Activated naive CD8-positive, alpha-beta T cell treated with anti-CD3 and anti-CD28 coated beads for 36 hours (primary cell): ENCODE results near the gene HDAC6. TPM values are rescaled to one million over a fixed set of nuclear protein-coding genes. Genes with fewer than 3 reads are reported as not detected.
"Not testable (repeated sequence)": the region's sequence is repeated elsewhere in the genome, so short reads cannot be mapped to it uniquely, and the experiment has no call there.

Experiments used
- DNase-seq: peaks from one replicate; pipeline ENCODE4 v3.0.0; 2021
- H3K27ac Mint-ChIP-seq: one replicate; pipeline ENCODE4 v1.8.0; 2022; ENCODE audit warnings: mild to moderate bottlenecking, moderate library complexity, mixed read lengths
- H3K27me3 Mint-ChIP-seq: one replicate; pipeline ENCODE4 v1.8.0; 2022; ENCODE audit warnings: mild to moderate bottlenecking, mixed read lengths
- H3K36me3 Mint-ChIP-seq: one replicate; pipeline ENCODE4 v1.8.0; 2021; ENCODE audit warnings: mild to moderate bottlenecking, mixed read lengths
- H3K4me1 Mint-ChIP-seq: one replicate; pipeline ENCODE4 v1.8.0; 2021; ENCODE audit warnings: mixed read lengths
- H3K4me3 Mint-ChIP-seq: one replicate; pipeline ENCODE4 v1.8.0; 2022; ENCODE audit warnings: mild to moderate bottlenecking, moderate library complexity, mixed read lengths
- H3K9me3 Mint-ChIP-seq: one replicate; pipeline ENCODE4 v1.8.0; 2022; ENCODE audit warnings: mixed read lengths
- total RNA-seq, 2 experiments: library from RNA; stranded (reverse); gene quantifications; one replicate each; pipeline ENCODE4 v1.2.3, GENCODE V29; 2021

The HDAC6 gene
- total RNA-seq, 2 experiments from 2014 or later: 45.3 to 50.0 TPM

DNA sequence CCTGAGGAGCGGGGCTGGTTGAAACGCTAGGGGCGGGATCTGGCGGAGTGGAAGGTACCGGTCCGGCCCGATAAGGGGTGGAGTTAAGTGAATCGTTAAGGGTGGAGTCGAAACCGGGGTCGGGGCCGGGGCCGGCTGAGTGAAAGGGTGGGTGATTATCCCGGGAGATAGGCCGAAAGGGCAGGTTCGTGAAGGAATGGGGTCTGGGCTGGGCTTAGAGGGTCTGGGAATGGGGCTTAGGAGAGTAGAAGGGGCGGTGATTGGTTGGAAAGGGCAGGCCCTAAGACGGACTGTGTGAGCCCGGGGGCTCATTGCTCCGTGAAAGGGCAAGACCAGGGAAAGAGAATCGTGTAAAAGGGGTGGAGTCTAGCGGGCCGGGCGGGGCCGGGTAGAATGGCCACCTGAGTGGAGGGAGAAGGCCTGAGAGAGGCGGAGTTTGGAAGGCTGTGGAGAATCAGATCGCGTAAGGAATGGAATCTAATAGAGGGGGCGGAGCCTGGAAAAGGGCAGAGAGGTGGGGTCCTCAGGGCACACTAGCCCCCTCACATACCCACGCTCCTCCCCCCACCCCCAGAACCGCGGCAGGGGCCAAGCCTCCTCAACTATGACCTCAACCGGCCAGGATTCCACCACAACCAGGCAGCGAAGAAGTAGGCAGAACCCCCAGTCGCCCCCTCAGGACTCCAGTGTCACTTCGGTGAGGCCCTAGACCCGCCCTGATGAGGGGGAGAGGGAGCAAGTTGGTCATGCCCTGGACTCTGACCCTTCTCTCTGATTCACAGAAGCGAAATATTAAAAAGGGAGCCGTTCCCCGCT is 430 bp downstream of the HDAC6 start:
- Mint-ChIP-seq H3K36me3 (peaks cover 3% of the 10 kb centered on the region), H3K4me3 (peak overlapping the region; percentile 91), H3K9me3 (no peaks in the 10 kb centered on the region), H3K27ac (peak overlapping the region; percentile 98), H3K27me3 (no peaks in the 10 kb centered on the region), H3K4me1 (peaks cover 15% of the 10 kb centered on the region)
- DNase-seq: peak; percentile 74

- H3K9me3 Mint-ChIP-seq: no peaks in the 10 kb centered on the region
Measured at GRCh38 chrX:48802905-48803200, 986 bp downstream of the HDAC6 start.

DNA sequence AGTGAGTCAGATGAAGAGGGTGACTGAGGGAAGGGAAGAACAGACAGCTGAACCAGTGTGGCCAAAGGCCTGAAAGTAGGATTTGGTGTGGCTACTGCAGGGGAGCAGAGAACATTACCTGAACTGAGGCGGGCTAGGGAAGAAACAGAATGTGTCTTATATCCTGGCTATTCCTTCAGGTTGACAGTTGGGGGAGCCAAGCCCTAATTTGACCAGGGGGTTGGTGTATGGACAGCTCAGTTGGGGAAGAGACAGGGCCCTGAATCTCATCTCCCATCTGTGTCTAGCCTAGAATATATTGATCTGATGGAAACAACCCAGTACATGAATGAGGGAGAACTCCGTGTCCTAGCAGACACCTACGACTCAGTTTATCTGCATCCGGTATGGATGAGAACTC is 4.2 kb downstream of the HDAC6 start:
- Mint-ChIP-seq H3K27me3 (no peaks in the 10 kb centered on the region), H3K4me1 (peaks cover 11% of the 10 kb centered on the region), H3K36me3 (peaks cover 3% of the 10 kb centered on the region), H3K9me3 (no peaks in the 10 kb centered on the region), H3K27ac (no peak overlapping the region), H3K4me3 (no peak overlapping the region)
- no peak for DNase-seq

More at GRCh38 chrX:48802905-48803200, 986 bp downstream of the HDAC6 start:
- no peaks in the 10 kb centered on the region for H3K27me3 Mint-ChIP-seq
- peak overlapping the region; percentile 98 for H3K27ac Mint-ChIP-seq
- H3K36me3 Mint-ChIP-seq: peaks cover 3% of the 10 kb centered on the region
- peaks cover 15% of the 10 kb centered on the region for H3K4me1 Mint-ChIP-seq
- no peak for DNase-seq
- H3K4me3 Mint-ChIP-seq: peak overlapping the region; percentile 91

DNA sequence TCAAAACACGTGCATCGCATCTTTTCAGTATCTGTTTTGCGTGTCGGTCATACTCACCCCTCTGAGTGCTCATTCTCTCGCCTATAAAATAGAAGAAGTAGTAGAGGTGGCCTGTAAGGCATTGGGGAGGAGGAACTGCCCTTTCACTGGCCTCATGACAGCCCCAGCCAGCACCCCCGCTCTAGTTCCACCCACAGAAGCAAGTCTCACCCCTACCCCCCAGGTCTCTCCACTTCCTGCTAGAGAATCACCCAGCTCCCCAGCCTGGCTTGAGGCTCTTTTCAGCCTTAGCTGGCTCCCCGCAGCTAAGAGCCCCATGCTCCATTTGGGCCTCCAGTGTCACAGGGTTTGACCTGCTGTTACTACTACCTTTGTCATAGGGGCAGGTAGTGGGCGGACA is 11.8 kb downstream of the HDAC6 start:
- DNase-seq: no peak
- Mint-ChIP-seq H3K4me3 (no peak overlapping the region), H3K9me3 (no peaks in the 10 kb centered on the region), H3K36me3 (peaks cover 2% of the 10 kb centered on the region), H3K27ac (no peak overlapping the region), H3K4me1 (no peaks in the 10 kb centered on the region), H3K27me3 (no peaks in the 10 kb centered on the region)

GRCh38 chrX:48814722-48815121 is 12.9 kb downstream of the HDAC6 start:
- Mint-ChIP-seq H3K27me3 (no peaks in the 10 kb centered on the region), H3K36me3 (peaks cover 2% of the 10 kb centered on the region), H3K4me3 (no peak overlapping the region), H3K27ac (no peak overlapping the region), H3K9me3 (no peaks in the 10 kb centered on the region), H3K4me1 (no peaks in the 10 kb centered on the region)
- DNase-seq: no peak

DNA sequence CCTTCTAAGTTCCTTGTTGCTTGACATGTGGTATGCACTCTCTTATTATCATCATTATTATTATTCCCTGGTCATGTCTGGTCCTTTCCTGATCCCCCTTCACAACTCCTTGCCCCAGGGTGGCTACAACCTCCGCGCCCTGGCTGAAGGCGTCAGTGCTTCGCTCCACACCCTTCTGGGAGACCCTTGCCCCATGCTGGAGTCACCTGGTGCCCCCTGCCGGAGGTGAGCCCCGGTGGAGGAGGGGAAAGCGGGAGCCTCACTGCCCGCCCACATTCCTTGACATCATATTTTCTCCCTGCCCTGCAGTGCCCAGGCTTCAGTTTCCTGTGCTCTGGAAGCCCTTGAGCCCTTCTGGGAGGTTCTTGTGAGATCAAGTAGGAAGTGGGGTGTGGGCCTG is 13.4 kb downstream of the HDAC6 start:
- Mint-ChIP-seq H3K4me1 (no peaks in the 10 kb centered on the region), H3K27ac (no peak overlapping the region), H3K36me3 (peaks cover 2% of the 10 kb centered on the region), H3K27me3 (no peaks in the 10 kb centered on the region), H3K4me3 (no peak overlapping the region), H3K9me3 (no peaks in the 10 kb centered on the region)
- no peak for DNase-seq

GRCh38 chrX:48816014-48816810 is 14.3 kb downstream of the HDAC6 start:
- Mint-ChIP-seq H3K36me3 (peaks cover 2% of the 10 kb centered on the region), H3K4me1 (no peaks in the 10 kb centered on the region), H3K9me3 (no peaks in the 10 kb centered on the region), H3K4me3 (no peak overlapping the region), H3K27me3 (no peaks in the 10 kb centered on the region), H3K27ac (no peak overlapping the region)
- no peak for DNase-seq

DNA sequence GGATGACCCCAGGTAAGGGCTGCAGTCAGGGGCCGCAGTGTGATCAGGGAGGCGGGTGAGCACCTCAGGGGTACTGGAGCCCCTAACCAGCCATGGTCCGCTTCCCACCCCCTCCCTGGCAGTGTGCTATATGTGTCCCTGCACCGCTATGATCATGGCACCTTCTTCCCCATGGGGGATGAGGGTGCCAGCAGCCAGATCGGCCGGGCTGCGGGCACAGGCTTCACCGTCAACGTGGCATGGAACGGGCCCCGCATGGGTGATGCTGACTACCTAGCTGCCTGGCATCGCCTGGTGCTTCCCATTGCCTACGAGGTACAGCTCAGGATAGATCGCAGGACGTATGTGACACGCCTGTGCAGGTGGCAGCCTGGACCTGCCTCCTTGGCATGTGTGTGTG is 16.2 kb downstream of the HDAC6 start:
- H3K9me3 Mint-ChIP-seq: no peaks in the 10 kb centered on the region
- H3K36me3 Mint-ChIP-seq: peaks cover 2% of the 10 kb centered on the region

DNA sequence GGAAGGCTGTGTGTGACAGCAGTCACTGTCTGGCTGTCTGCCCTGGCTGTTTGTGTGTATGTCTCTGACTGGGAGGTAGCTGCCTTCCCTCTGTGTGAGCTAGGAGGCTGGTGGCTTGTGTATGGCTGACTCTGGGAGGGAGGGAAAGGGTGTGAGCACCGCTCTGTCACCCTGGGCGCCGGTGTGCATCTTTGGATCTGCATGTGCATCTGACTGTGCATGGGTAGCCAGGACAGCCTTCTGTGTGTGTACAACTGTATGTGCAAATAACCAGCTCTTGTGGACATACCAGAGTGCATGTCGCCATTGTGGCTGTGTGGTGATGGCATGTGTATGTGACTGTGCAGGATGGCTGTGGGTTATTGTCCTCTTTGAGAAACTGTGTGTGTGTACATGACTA is 17.0 kb downstream of the HDAC6 start:
- Mint-ChIP-seq H3K36me3 (peaks cover 5% of the 10 kb centered on the region), H3K4me3 (no peak overlapping the region), H3K4me1 (no peaks in the 10 kb centered on the region), H3K9me3 (no peaks in the 10 kb centered on the region), H3K27me3 (no peaks in the 10 kb centered on the region), H3K27ac (no peak overlapping the region)
- no peak for DNase-seq

More for the DNA sequence above, 16.2 kb downstream of the HDAC6 start:
- DNase-seq: no peak
- Mint-ChIP-seq H3K4me1 (no peaks in the 10 kb centered on the region), H3K27ac (no peak overlapping the region), H3K27me3 (no peaks in the 10 kb centered on the region), H3K4me3 (no peak overlapping the region)

- not testable (repeated sequence) for H3K27ac Mint-ChIP-seq, H3K4me1 Mint-ChIP-seq, H3K36me3 Mint-ChIP-seq, H3K27me3 Mint-ChIP-seq, H3K4me3 Mint-ChIP-seq, DNase-seq, H3K9me3 Mint-ChIP-seq
Measured at GRCh38 chrX:48819394-48819793, 17.5 kb downstream of the HDAC6 start.

DNA sequence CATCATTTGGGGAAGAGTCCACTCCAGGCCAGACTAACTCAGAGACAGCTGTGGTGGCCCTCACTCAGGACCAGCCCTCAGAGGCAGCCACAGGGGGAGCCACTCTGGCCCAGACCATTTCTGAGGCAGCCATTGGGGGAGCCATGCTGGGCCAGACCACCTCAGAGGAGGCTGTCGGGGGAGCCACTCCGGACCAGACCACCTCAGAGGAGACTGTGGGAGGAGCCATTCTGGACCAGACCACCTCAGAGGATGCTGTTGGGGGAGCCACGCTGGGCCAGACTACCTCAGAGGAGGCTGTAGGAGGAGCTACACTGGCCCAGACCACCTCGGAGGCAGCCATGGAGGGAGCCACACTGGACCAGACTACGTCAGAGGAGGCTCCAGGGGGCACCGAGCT is 21.2 kb downstream of the HDAC6 start:
- H3K9me3 Mint-ChIP-seq: no peaks in the 10 kb centered on the region
- peaks cover 14% of the 10 kb centered on the region for H3K27me3 Mint-ChIP-seq
- no peak for DNase-seq
- no peak overlapping the region for H3K27ac Mint-ChIP-seq
- no peak overlapping the region for H3K4me3 Mint-ChIP-seq
- peaks cover 4% of the 10 kb centered on the region for H3K4me1 Mint-ChIP-seq
- peaks cover 12% of the 10 kb centered on the region for H3K36me3 Mint-ChIP-seq

DNA sequence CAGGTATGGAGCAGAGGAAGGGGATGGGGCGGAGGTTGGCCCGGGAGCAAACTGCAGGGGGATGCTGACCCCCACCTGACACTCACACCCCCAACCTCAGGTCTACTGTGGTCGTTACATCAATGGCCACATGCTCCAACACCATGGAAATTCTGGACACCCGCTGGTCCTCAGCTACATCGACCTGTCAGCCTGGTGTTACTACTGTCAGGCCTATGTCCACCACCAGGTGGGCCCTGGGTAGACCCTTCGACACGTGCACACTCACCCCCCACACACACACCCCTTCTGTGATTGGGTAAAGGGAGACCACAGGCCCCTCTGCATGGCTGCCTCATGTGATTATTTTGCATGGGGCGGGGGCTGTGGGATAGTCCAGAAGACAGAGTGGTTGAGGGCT is 22.2 kb downstream of the HDAC6 start:
- no peak for DNase-seq
- H3K27ac Mint-ChIP-seq: no peak overlapping the region
- H3K4me1 Mint-ChIP-seq: peaks cover 4% of the 10 kb centered on the region
- peaks cover 24% of the 10 kb centered on the region for H3K27me3 Mint-ChIP-seq
- no peaks in the 10 kb centered on the region for H3K9me3 Mint-ChIP-seq
- peaks cover 12% of the 10 kb centered on the region for H3K36me3 Mint-ChIP-seq
- H3K4me3 Mint-ChIP-seq: no peak overlapping the region

DNA sequence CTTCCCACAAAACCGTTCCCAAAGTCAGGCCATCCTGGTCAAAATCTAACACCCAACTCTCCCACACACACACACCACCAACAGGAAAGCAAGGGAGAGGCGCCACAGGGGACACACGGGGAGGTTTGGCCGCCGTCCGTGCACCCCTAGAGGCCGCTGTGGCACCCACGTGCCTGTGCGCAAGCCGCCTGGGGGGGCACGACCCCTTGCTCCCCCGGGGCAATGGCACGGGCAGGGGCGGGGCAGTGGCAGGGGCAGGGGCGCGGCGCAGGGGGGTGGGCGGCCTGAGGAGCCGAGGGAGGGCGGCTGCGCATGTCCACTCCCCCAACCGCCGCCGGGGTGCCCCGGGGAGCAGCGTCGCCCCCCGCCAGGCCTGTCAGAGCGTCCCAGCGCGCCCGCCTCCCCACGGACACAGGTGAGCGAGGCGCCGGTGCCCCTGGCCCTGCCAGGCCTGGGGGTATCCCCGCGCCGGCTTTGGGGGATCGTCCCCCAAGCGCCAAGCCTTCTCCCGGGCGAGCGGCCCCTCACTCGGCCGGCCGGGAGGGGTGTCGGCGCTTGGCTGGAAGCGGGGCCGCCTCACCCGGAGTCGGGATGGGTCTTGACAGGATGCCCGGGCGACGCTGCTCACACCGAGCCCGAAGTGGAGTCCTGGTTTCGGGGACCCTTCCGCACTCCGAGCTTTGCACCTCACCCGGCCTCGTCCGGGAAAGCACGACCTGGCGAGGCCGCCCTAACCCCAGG is 24.4 kb downstream of the HDAC6 start, which contains the start of gene ERAS:
ERAS (plus strand) TSS at position 379 of the 741 bp plus-strand sequence. CDS start 2,611 bp downstream, outside the sequence.
- Mint-ChIP-seq H3K27me3 (peaks cover 35% of the 10 kb centered on the region), H3K4me3 (peak within 1 kb of the TSS; percentile 71)

DNA sequence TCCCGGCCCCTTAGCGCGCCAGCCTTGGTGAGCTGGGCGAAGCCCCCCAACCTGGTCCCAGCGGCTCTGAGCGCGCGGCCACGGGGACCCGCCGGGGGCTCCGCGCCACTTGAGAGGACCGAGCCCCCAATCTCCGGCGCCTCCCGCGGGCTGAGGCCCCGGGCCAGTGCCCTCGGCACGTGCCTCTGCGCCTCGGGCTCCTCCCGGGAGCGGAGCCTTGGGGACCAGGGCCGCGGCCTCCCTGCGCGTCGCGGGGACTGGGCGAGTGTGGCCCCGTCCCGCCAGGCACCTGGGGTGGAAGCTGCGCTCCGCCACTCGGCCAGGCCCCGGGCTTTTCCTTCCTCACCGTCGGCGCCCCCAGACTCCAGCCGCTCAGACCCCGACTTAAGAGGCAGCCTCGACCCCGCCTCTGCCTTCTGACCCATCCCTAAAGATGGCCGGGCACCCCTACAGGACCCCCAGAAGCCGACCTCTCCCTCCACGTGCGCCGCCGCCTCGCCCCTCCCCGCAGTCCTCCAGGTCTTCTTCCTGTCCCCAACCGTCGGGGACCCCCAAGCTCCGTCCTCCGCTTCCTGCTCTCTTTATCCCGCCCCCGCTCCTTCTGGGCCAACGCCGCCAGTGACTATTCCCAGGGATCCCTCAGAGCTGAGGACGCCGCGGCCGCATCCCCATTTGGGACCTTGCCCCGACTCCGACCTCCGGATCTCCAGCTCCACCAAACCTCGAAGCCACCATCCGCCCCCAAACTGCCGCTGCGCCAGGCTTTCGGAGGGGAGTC is 25.2 kb downstream of the HDAC6 start:
- Mint-ChIP-seq H3K27ac (no peak overlapping the region), H3K27me3 (peaks cover 35% of the 10 kb centered on the region), H3K36me3 (peaks cover 12% of the 10 kb centered on the region), H3K4me3 (peak overlapping the region; percentile 71), H3K4me1 (peaks cover 4% of the 10 kb centered on the region), H3K9me3 (no peaks in the 10 kb centered on the region)
- no peak for DNase-seq

More for the DNA sequence above, 24.4 kb downstream of the HDAC6 start, which contains the start of gene ERAS:
- Mint-ChIP-seq H3K27ac (no peak within 1 kb of the TSS), H3K36me3 (peaks cover 12% of the 10 kb centered on the region), H3K9me3 (no peaks in the 10 kb centered on the region), H3K4me1 (peaks cover 4% of the 10 kb centered on the region)
- DNase-seq: peak; percentile 17
